GM21526 (cell line): Measurements from ENCODE around the gene EXOC7.

Experiments
- ATAC-seq: cut with Tn5 transposase; IDR thresholded peaks from one replicate; pipeline ENCODE4 v1.9.1; 2021; ENCODE audit warnings: moderate library complexity; ENCODE audit not compliant: unreplicated experiment, low FRiP score

The EXOC7 gene

DNA sequence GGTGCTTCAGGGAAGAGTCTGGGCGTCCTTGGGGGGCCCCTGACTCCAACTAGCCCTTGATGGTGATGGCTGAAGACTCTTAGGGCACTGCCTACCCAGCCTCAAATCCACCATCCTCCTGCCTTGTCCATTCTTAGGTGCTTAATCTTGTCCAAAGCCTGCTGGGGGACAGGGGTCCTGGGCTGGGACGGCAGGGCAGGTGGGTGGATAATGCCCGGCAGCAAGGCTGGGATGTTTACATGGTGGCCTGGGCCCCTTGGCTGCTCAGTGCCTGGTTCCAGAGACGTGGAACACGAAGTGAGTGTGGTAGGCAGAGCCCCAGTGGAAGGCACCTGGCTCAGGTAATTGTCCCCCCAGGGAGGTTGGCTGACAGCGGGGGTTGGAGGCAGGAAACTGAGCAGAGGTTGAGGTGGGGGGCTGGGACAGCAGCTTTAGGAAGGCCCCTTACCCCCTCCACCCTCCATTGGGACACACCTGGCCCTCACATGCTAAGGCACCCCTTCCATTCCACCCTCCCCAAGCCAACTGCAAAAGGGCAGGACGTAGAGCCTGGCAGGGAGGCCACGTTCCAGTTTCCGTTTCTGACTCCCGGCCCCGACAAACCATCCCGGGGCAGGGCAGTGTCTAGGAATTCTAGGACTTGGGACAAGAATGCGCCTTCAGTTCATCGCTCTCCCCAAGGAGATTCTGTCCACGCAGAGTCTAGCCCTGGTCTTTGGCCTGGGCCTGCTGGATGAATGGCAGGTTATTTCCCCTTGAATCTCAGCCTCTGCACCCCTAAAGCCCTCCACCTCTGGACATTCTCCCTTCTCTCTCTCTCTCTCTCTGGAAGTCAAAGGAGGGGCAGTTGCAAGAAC, 35.5 kb upstream of the EXOC7 start:
- ATAC-seq, result no peak

DNA sequence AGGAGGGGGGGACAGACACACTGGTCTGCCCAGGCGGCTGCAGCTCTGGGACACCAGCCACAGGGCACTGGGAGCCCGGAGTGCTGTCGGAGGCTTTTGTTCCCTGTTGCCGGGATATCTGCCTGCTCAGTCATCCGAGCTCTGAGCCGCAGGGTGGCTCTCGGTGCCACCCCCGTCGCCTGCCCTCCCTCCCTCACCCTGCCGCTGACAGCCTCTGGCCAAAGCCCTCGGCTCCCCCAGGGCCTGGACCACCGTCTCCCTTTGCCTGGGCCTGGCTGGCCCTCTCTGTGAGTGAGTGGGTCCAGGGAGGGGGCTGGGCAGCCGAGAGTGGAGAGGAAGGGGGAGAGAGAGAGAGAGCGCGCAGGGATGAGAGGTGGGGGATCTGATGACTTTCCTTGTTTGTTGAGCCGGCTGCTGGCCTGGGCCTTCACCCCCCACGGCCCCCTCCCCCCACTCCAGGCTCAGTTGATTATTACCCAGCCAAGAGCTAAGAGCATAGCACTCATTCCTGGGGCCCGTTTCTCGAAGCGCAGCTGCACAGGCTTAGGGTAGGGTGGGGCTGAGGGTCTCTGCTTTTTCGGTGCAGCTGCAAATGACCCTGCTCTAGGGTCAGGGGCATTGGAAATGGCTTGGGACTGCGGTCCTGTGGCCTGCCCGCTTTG, 34.8 kb upstream of the EXOC7 start:
- no peak for ATAC-seq

DNA sequence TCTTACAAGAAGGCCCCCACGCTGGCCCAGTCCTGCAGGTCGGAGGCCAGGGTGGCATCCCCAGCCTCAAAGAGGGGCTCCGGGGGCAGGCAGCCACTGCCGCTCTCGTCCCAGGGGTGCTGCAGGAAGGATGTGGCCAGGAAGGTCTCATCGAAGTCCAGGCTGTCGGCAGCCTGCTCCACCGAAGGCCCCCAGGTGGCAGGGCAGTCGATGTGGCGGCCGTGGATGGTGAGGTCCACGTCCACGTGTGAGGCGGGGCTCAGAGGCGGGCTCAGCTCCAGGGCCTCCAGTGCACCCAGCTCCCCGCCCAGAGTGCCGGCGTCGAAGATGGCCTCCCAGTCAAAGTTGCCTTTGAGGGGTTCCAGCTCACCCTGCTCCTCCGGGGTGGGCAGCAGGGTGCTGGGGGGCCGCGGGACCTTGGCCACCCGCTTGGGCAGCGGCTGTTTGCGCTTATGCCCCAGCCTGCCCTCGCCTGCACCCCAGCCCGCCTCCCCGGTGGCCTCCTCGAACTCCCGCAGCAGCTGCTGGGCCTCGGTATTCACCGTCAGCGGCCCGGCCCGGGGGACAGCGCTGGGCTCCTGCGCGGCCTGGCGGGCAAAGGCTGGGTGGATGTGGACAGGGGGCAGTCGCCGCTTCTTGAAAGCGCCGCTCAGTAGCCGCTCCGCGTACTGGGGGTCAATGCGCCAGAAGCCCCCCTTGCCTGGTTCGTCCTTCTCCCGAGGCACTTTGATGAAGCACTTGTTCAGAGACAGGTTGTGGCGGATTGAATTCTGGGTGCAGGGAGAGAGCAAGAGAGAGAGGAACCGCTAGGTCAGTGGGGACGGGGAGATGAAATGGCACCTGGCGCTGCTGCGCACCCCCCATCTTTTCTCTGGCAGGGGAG, 34.0 kb upstream of the EXOC7 start:
- ATAC-seq, result no peak

DNA sequence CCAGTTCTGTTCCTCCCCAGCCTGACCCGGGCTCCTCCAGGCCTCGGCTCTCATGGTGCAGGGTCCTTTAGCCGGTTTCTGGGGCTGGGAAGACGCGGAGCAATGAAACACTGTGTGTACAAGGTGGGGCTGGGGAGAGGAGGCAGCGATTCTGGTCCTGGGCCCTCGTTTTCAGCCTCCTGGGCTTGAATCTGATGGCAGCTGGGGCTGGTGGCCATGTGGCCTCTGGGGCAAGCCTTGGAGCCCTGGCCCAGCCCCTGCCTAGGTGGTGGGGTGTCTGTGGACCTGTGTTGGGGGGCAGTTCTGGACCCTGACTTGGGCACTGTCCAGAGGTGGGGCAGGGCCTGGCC, 33.4 kb upstream of the EXOC7 start:
- ATAC-seq, result no peak

DNA sequence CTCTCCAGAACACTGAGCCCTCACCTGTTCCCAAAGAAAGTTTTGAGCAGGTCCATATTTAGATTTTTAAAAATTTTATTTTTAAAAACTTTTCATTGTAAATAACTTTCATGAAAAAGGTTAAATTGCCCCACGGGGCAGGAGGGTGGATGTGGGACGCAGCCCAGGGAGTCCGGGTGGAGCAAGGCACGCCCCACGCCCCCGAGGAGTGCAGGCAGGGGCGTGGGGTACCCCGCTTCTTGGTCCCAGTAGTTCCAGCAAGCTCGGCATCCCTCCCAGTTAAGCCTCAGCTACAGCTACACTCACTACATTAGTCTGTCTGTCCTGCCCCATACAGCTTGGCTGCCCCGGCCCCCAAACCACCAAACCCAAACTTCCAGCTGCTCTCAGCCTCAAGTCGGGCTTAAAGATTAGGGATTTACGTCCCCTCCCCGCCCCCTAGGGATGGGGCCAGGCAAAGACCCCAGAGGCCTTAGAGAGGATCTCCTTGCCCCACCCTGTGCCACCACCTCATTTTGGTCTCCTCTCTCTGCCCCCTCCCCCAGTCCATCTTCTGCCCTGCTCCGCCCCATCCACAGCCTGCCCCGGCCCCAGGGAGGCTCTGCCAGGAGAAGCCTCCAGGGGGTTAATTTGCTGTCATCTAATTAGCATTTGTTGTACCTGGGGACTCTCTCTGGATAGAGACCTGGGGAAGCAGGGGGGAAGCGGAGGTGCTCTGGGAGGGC, 32.9 kb upstream of the EXOC7 start:
- no peak for ATAC-seq

DNA sequence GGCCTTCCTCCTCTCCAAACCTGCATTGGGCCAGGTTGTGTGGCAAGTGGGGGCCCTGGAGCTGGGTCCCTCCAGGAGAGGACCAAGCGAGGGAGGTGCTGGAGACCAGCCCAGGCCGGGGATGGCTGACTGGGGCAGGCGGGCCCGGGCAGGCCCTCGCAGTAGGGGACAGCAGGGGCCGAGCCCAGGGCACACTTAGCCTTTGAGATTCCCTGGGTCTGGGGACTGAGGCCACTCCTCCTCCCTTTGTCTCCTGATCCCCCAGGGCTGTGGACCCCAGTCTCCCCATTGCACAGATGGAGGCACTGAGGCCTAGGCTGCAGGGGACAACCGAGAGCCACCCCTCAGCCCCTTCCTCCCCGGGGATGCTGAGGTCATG, 32.2 kb upstream of the EXOC7 start:
- ATAC-seq, result no peak

DNA sequence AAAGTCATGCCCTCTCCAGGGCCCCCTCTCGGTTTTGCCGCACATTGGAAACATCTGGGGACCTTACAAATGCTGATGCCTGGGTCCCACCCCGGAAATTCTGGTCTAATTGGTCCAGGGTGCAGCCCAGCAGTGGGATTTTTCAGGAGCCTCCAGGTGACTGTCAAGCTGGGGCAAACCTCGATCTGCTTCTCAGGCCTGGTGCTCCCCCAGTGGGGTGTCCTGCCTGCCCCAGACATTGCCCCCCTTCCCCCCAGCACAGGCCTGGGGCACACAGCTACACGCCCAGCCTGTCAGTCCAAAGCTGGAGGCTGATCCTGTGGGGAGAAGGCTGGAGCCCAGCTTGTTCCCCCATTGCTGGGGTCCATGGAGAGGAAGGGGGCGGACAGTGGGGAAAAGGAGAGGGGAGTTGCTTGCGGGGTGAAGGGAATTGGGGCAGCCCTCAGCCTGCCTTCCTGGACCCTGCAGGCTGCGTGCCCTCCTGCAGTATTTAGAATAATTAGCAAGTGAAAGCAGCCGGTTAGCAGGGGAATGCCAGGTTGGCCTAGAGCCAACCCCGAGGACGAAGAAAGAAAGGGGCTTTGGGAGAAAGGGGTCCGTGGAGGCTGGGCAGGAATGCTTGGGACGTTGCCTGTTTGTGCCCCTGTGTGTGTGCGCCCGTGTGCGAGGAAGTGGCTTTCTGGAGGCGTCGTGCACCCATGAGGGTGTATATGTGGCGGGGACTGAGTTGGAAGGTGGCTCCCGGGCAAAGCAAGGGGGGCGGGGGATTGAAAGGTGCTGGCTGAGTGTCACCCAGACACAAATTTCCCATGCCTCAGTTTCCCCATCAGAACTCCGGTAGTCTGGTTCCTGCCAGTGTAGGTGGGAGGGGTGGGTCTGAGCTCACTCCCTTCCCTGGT, 31.6 kb upstream of the EXOC7 start:
- ATAC-seq, result no peak

DNA sequence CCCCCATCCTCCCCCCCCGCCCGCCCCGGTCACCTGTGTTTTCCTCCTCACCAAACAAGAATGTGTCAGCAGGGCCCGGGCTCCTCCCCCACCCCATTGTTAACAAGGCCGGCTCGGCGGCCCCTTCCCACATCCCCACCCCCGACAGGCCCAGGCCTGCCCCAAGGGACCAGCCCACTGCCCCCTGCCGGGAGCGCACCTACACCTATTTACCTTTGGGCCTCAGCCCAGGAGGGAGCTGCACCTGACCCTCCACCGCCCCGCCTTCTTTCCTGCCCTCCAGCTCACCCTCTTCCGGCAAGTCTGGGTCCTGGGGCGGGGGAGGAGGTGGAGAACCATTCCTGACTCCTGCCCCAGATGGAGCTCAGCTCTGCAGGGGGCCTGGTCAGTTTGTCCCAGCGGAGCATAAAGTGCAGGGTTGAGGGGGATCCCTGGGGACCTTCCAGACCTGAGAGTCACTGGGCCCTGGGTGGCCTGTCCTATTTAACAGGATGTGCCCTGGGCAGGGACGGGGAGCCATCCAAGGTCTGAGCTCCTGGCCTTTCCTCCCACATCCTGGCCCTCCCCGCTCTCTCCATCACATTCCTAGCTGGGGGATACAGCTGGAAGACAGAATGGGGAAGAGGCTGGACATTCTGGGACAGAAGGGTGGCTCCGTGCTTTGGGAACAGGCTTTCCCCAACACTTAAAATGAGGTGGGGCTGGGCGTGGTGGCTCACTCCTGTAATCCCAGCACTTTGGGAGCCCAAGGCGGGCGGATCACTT, 29.2 kb upstream of the EXOC7 start:
- no peak for ATAC-seq

DNA sequence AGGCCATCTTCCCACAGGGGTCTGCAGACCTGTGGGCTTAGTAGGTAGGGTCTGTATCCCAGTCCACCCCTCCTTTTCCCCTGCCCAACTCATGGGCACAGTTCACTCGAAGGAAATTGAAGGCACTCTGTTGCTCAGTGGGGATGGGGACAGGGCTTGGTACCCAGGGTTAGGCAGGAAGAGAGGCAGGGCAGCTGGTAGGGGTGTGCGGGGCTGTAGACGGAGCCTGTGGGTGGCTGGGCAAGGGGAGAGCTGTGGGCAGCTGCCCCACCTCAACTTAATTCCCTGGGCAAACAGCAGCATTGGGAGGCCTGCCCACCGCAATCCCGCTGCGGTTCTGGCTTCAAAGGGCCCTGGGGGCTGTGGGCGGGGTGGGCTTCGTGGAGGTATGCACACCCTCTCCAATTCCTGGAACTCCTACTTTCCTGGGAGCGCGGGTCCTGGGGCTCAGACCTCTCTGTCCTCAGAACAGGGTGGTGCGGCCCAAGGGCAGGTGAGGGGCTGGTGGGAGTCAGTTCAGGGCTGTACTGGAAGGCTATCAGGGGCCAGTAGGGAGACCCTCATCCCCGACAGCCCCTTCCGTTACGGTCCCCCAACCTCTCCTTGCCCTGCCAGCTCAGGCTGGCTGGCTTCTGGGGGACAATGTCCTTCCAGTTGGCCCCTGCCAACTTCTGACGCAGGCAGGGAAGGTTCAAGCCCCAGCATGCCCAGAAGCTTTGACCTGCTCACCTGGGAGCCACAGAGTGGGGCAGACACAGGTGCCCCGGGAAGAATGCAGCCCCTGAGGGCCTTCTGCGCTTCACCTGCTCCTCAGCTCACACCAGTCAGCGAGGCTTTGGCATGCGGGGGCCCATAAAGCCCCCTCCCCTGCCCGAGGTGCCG, 28.3 kb upstream of the EXOC7 start:
- ATAC-seq, result no peak

DNA sequence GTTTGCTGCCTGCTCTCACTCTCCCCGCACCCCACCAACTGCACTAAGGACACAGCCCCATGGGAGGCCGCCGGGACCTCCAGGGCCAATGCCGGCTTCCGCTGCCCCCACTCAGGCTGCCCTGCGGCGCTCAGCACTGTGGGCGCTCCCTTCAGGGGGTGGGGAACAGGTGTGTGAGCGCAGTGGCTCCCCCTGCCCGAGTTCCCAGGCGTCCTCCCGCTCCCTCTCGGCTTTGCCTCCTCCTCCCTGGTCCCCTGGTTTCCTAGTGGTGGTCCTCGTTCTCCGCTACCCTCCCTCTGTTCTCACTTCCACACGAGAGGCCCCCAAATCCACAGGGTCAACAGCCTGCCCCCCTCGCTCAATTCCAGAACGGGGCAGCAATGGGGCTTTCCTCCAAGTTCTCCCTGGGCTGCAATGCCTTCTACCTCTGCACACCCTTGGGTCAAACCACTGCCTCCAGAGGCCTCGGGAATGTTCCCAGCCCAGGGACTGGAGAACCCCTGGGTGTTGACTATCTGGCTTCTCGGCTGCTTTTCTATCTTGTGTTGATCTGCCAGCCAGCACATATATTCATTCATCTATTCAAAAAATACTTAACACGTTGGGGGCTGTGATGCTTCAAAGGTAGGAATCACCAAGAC, 27.6 kb upstream of the EXOC7 start:
- no peak for ATAC-seq

DNA sequence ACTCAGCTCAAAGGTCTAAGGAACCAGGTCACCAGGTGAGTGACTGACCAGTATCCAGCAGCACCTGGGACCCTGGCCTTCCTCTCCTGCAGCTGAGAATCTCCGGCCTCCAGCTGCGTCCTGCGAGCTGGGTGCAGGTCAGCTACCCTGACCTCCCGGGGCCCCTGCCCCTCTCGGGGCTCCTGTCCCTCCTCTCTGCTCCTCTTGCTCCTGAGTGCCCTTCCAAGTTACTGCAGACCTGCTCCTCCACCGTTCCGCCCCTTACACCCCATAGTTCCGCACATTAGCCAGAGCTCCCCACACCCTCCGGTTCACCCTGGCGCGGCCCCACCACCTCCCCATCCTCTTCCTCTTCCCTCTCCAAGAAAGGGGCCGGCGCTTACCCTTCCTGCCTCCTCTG, 26.9 kb upstream of the EXOC7 start:
- ATAC-seq, result no peak

DNA sequence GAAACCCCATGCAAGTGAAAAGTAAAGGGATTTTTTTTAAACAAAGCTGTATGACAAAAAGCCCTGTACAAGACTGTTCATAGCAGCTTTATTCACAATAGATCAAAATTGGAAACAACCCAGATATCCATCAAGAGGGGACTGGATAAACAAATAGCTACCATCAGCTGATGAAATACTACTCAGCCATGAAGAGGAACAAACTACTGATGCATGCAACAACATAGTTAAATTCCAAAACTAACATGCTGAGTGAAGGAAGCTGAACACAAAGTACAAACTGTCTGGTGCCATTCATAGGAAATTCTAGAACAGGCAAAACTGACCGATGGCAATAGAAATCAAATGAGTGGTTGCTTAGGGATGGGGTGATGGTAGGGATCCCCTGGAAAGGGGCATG, 22.3 kb upstream of the EXOC7 start:
- ATAC-seq, result no peak

DNA sequence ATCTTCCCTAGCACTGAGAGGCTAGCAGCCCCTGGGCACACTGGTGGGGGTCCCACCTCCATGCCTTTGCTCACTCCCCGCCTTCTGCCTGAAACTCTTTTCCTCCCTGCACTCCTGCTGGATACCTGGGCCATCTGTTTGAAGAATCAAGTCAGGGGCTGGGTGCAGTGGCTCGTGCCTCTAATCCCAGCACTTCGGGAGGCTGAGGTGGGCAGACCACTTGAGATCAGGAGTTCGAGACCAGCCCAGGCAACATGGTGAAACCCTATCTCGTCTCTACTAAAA, 21.7 kb upstream of the EXOC7 start:
- no peak for ATAC-seq

DNA sequence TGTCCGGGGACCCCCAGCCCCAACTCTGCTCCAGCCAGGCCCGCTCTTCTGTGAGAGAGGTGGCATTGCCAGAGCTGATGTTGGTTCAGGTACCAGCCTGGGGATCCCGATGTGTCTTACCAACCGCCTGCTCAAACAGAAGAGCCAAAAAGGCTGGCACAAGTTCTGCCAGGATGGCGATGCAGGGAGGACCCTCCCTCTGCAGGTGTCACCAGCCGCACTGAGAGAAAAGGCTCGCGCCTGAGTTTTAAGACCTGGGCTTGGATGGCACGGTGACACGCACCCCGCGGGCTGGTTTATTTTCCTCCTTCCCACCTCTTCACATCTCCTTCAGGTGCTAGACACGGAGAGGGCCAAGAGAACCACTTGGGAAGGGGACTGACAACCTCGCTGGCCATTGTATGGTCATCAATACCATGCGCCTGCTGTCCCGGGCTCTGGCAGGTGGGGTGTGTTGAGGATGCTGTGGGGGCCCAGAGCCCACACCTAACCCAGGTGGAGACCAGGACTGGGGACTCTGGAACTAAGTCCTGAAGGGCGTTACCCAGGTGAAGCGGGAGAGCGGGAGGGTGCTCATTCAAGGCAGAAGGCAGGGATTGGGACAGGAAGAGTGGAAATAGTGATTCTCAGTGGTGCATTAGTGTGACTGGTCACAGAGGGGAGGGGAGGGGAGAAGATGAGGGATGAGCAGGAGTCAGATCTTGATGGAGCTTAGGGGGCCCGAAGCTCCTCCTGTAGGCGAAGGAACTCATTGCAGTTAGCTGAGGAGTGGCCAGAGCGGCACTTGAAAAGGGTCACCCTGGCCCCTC, 21.2 kb upstream of the EXOC7 start:
- no peak for ATAC-seq

DNA sequence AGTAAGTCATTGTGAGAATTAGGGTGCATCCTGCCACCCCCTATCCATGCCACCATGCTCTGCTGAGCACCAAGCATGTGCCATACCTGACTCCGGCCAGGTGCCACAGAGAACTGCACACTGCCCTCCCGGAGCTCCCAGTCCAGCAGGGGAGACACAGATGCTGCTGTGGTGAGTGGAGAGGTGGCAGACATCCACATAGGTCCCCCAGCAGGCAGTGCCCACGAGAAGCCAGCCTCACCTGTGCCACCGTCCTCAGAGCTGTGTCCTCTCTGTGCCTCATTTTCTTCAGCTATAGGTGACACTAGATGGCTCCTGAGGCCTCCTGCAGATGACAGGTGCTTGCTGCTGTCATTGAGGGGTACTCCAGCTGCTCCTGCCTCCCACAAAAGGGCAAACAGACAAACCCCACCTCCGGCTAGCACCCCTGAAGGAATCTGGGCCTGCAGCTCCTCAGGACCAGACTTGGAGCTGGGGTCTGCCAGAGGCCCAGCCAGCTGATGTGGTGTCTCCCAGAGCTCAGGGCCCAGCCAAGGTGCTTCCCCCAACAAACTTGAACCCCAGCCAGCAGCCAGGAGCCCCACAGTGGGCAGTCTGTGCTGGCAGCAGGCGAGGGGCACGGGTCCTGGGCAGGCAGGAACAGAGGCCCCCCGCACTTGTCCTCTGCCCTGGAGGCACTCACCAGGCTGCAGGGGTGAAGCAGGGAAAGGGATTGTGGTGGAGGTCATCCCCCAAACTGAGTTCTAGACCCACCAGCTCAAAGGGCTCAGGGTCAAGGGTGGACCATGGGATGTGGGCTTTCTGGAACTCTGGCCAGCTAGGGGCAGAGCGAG, 20.4 kb upstream of the EXOC7 start:
- ATAC-seq, result no peak

DNA sequence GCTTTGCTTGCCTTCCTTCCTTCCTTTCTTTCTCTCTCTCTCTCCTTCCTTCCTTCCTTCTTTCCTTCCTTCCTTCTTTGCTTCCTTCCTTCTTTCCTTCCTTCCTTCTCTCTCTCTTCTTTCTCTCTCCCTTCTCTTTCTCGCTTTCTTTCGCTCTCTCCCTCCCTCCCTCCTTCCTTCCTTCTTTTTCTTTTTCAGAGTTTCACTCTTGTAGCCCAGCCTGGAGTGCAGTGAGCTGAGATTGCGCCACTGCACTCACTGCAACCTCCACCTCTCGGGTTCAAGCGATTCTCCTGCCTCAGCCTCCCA, 19.6 kb upstream of the EXOC7 start:
- ATAC-seq, result no peak
